Vagina (tissue), 2 donors: ENCODE data around the gene PTPN2. TPM values are rescaled to one million over a fixed set of nuclear protein-coding genes. Genes with fewer than 3 reads are reported as not detected.

Experiments
- DNase-seq, 2 donors: peaks; one replicate each; pipeline ENCODE4 v3.0.0-alpha.2; 2017; ENCODE audit errors: extremely low spot score in 2 of 2
- H3K27ac ChIP-seq: fragments of 200-600 bp; sonication (generic); one replicate; pipeline ENCODE4 v1.5.1; 2019
- H3K27me3 ChIP-seq: fragments of 200-600 bp; sonication (generic); one replicate; pipeline ENCODE4 v1.5.1; 2019
- H3K36me3 ChIP-seq, 2 donors: fragments of 200-600 bp; sonication (generic); one replicate each; pipeline ENCODE4 v1.5.1; 2017 to 2019
- H3K4me1 ChIP-seq: fragments of 200-600 bp; sonication (generic); one replicate; pipeline ENCODE4 v1.5.1; 2019
- H3K4me3 ChIP-seq, 2 donors: fragments of 200-600 bp; sonication (generic); 1 replicate in 1 of 2; 2 replicates in 1 of 2; pipeline ENCODE4 v1.5.1; 2016 to 2019
- H3K9me3 ChIP-seq: fragments of 200-600 bp; sonication (generic); one replicate; pipeline ENCODE4 v1.5.1; 2019
- POLR2A ChIP-seq, 2 donors: fragments of 450-650 bp; IDR thresholded peaks; one replicate each; pipeline ENCODE4 v1.6.1; 2017; ENCODE audit warnings: antibody characterized with exemption in 2 of 2, mild to moderate bottlenecking in 2 of 2, moderate library complexity in 2 of 2
- POLR2AphosphoS5 ChIP-seq, 2 donors: sonication (generic); formaldehyde crosslinking; IDR thresholded peaks; one replicate each; pipeline ENCODE4 v1.9.0; 2017; ENCODE audit warnings: antibody characterized with exemption in 2 of 2, mild to moderate bottlenecking in 2 of 2, low read depth in 1 of 2; ENCODE audit not compliant: insufficient read depth in 1 of 2
- intact Hi-C: fragments of 100-400 bp; cut with DNase I; formaldehyde crosslinking; loops from one replicate; pipeline ENCODE4 v1.15.1; 2023
- total RNA-seq: library from RNA; depleted of rRNA; stranded (reverse); fragments of >200 nt; gene quantifications from one replicate; pipeline ENCODE4 v1.2.3, GENCODE V29; 2016
- TF ChIP-seq, protein P1 (sequence below), 3 experiments: fragments of 450-650 bp in 2 of 3; fragments of 200-600 bp in 1 of 3; sonication (generic) in 1 of 3; IDR thresholded peaks; one replicate each; pipeline ENCODE4 v1.5.1; 2017 to 2019; ENCODE audit warnings: antibody characterized with exemption in 3 of 3, mild to moderate bottlenecking in 2 of 3, moderate library complexity in 2 of 3

PTPN2 gene
- total RNA-seq, 1 donor from 2014 or later, result 32.9 TPM

DNA sequence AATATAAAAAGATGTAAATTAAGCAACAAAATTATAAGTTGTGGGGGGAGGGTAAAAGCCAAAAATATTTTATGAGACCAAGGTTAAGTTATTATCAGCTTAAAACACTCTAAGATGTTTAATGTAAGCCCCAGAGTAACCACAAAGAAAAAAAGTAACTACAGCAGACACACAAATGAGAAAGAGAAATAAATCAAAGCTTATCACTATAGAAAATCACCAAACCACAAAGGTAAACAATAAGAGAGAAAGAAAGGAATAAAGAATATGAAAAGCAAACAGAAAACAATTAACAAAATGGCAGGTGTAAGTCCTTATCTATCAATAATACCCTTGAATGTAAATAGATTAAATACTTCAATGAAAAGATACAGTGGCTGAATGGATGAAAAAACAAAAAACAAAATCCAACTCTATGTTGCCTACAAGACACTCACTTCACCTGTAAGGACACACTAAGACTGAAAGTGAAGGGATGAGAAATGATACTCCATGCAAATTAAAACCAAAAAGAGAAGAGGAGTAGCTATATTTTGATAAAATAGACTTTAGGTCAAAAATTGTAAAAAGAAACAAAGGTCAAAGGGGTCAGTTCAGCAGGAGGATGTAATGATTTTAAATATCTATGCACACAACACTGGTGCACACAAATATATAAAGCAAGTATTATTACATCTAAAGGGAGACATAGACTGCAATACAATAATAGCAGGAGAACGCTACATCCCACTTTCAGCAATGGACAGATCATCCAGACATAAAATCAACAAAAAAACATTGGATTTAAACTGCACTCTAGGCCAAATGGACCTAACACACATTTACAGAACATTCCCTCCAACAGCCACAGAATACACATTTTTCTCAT is 80.7 kb downstream of the PTPN2 start:
- Histone ChIP-seq H3K4me1 (no peaks in the 10 kb centered on the region), H3K27ac (no peak overlapping the region), H3K9me3 (no peaks in the 10 kb centered on the region), H3K27me3 (no peaks in the 10 kb centered on the region), H3K4me3 (no peak overlapping the region), H3K36me3 (peaks cover 0 to 22% of the 10 kb centered on the region in 2 donors)
- DNase-seq, result no peak
- TF ChIP-seq POLR2AphosphoS5 (IDR thresholded peaks at IDR 0.05; ENCODE audit: insufficient read depth in 1 of 2, low read depth in 1 of 2) (no peak), POLR2A (IDR thresholded peaks at IDR 0.05) (no peak)
- TF ChIP-seq, protein P1, sequence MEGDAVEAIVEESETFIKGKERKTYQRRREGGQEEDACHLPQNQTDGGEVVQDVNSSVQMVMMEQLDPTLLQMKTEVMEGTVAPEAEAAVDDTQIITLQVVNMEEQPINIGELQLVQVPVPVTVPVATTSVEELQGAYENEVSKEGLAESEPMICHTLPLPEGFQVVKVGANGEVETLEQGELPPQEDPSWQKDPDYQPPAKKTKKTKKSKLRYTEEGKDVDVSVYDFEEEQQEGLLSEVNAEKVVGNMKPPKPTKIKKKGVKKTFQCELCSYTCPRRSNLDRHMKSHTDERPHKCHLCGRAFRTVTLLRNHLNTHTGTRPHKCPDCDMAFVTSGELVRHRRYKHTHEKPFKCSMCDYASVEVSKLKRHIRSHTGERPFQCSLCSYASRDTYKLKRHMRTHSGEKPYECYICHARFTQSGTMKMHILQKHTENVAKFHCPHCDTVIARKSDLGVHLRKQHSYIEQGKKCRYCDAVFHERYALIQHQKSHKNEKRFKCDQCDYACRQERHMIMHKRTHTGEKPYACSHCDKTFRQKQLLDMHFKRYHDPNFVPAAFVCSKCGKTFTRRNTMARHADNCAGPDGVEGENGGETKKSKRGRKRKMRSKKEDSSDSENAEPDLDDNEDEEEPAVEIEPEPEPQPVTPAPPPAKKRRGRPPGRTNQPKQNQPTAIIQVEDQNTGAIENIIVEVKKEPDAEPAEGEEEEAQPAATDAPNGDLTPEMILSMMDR (IDR thresholded peaks at IDR 0.05), result no peak
- intact Hi-C loops, result no loop called here

DNA sequence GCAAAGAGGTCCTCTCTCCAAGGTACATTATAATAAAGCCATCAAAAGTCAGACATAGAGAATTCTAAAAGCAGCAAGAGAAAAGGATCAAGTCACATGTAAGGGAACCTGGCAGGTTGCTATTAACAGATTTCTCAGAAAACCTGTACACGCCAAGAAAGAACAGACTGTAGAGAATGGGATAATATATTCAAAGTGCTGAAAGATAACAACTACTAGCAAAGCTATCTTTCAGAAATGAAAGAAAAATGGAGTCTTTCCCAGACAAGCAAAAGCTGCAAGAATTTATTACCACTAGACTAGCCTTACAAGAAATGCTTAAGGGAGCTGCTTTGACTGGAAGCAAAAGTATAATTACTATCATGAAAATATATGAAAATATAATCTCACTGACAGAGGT is 81.5 kb downstream of the PTPN2 start:
- H3K27ac ChIP-seq, result no peak overlapping the region

GRCh38 chr18:12796448-12796847 is 87.6 kb downstream of the PTPN2 start:
- no peak for DNase-seq
- Histone ChIP-seq H3K27me3 (no peaks in the 10 kb centered on the region), H3K4me3 (no peak overlapping the region), H3K27ac (no peak overlapping the region), H3K4me1 (no peaks in the 10 kb centered on the region), H3K9me3 (no peaks in the 10 kb centered on the region), H3K36me3 (peaks cover 0 to 42% of the 10 kb centered on the region in 2 donors)
- no peak for TF ChIP-seq POLR2AphosphoS5 (IDR thresholded peaks at IDR 0.05; ENCODE audit: insufficient read depth in 1 of 2, low read depth in 1 of 2)
- TF ChIP-seq, protein P1 (IDR thresholded peaks at IDR 0.05), result no peak
- TF ChIP-seq POLR2A (IDR thresholded peaks at IDR 0.05), result no peak
- intact Hi-C loops, result no loop called here

More for the DNA sequence above, 81.5 kb downstream of the PTPN2 start:
- Histone ChIP-seq H3K4me3 (no peak overlapping the region), H3K36me3 (peaks cover 0 to 25% of the 10 kb centered on the region in 2 donors), H3K27me3 (no peaks in the 10 kb centered on the region), H3K9me3 (no peaks in the 10 kb centered on the region), H3K4me1 (no peaks in the 10 kb centered on the region)
- intact Hi-C loops, result no loop called here
- no peak for DNase-seq
- TF ChIP-seq POLR2AphosphoS5 (IDR thresholded peaks at IDR 0.05; ENCODE audit: insufficient read depth in 1 of 2, low read depth in 1 of 2), result no peak
- TF ChIP-seq POLR2A (IDR thresholded peaks at IDR 0.05), result no peak

GRCh38 chr18:12791610-12792009 is 92.4 kb downstream of the PTPN2 start:
- Histone ChIP-seq H3K27ac (no peak overlapping the region), H3K27me3 (no peaks in the 10 kb centered on the region), H3K36me3 (peaks cover 0 to 21% of the 10 kb centered on the region in 2 donors), H3K4me3 (no peak overlapping the region), H3K9me3 (no peaks in the 10 kb centered on the region), H3K4me1 (no peaks in the 10 kb centered on the region)
- DNase-seq, result no peak
- TF ChIP-seq POLR2A (IDR thresholded peaks at IDR 0.05), result no peak
- no peak for TF ChIP-seq POLR2AphosphoS5 (IDR thresholded peaks at IDR 0.05; ENCODE audit: insufficient read depth in 1 of 2, low read depth in 1 of 2)
- TF ChIP-seq, protein P1 (IDR thresholded peaks at IDR 0.05), result no peak
- intact Hi-C loops, result no loop called here

DNA sequence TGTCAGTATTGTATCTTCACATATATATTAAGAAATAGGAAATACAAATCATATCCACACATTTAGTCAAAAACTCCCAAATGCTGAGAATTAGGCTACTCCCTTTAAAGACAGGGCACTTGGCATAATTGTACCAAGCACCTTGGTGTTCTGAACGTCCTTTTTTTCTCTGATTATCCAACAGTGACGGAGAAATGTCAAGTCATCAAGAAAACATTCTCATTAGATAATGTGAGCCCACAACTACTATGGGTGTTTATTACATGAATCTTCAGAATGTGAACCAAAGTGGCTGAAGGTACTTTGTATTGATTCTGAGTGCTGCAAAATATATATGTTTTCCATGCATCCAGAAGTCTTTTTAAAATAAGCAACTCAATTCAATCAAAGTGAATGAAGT is 97.4 kb downstream of the PTPN2 start:
- no peaks in the 10 kb centered on the region for H3K4me1 ChIP-seq
- TF ChIP-seq POLR2AphosphoS5 (IDR thresholded peaks at IDR 0.05; ENCODE audit: insufficient read depth in 1 of 2, low read depth in 1 of 2), result no peak
- TF ChIP-seq, protein P1 (IDR thresholded peaks at IDR 0.05), result no peak
- no peak for TF ChIP-seq POLR2A (IDR thresholded peaks at IDR 0.05)
- no peak for DNase-seq
- H3K27ac ChIP-seq, result no peak overlapping the region
- H3K36me3 ChIP-seq, result peaks cover 0 to 2% of the 10 kb centered on the region in 2 donors
- intact Hi-C loops, result no loop called here
- H3K27me3 ChIP-seq, result no peaks in the 10 kb centered on the region
- no peak overlapping the region for H3K4me3 ChIP-seq
- H3K9me3 ChIP-seq, result no peaks in the 10 kb centered on the region
